Measurements from ENCODE around the gene CCDC12. TPM values are rescaled to one million over a fixed set of nuclear protein-coding genes. Genes with fewer than 3 reads are reported as not detected.

Gene CCDC12
- total and polyA plus RNA-seq, 7 donors: 33.1 to 80.9 (median 41.0) TPM

DNA sequence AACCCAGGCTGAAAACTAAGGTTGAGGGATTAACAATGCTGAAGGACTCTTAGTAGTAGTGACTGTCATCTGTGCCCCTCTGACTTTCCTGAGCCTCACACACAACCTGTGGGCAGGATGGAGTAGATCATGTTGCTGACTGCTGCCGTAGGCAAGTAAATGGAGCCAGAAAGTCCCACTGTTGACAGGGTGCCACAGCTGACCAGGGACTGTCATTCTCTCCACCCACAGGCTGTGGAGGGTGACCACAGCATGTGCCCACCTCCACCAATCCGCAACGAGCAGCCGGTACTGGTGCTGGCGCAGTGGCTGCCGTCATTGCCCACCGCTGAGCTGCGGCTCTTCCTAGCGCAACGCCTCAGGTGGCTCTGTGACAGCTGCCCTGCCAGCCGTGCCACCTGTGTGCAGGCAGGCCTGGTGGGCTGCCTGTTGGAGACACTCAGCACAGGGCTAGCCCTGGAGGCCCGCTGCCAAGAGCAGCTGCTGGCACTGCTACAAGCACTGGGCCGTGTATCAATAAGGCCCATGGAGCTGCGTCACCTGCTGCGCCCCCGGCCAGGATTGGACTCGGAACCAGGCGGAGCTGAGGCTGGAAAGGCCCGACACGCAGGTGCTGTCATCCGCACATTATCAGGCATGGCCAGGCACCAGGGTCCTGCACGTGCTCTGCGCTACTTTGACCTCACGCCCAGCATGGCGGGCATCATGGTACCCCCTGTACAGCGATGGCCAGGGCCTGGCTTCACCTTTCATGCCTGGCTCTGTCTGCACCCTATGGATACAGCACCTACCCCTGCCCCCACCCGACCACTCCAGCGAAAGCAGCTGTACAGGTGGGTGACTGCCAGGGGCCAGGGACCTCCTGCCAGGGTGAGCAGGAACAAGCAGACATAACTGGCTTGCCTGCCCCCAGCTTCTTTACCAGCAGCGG is 18.5 kb upstream of the CCDC12 start:
- 94 to 95% methylated on average over 29 of the region's 29 CpGs for WGBS, 2 donors
- Histone ChIP-seq H3K36me3 (peaks cover 0 to 16% (median under 1%) of the 10 kb centered on the region in 4 donors), H3K9me3 (no peaks in the 10 kb centered on the region), H3K4me3 (no peak overlapping the region), H3K4me1 (no peaks in the 10 kb centered on the region), H3K27ac (no peak overlapping the region), H3K27me3 (no peaks in the 10 kb centered on the region)
- no peak for DNase-seq
- intact Hi-C loops (cut with DNase I): loop anchor here (5.0 kb wide), 1 partner anchor 288 kb away; no protein-coding TSS in a partner anchor
- TF ChIP-seq, protein P1, sequence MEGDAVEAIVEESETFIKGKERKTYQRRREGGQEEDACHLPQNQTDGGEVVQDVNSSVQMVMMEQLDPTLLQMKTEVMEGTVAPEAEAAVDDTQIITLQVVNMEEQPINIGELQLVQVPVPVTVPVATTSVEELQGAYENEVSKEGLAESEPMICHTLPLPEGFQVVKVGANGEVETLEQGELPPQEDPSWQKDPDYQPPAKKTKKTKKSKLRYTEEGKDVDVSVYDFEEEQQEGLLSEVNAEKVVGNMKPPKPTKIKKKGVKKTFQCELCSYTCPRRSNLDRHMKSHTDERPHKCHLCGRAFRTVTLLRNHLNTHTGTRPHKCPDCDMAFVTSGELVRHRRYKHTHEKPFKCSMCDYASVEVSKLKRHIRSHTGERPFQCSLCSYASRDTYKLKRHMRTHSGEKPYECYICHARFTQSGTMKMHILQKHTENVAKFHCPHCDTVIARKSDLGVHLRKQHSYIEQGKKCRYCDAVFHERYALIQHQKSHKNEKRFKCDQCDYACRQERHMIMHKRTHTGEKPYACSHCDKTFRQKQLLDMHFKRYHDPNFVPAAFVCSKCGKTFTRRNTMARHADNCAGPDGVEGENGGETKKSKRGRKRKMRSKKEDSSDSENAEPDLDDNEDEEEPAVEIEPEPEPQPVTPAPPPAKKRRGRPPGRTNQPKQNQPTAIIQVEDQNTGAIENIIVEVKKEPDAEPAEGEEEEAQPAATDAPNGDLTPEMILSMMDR (IDR thresholded peaks at IDR 0.05): no peak

DNA sequence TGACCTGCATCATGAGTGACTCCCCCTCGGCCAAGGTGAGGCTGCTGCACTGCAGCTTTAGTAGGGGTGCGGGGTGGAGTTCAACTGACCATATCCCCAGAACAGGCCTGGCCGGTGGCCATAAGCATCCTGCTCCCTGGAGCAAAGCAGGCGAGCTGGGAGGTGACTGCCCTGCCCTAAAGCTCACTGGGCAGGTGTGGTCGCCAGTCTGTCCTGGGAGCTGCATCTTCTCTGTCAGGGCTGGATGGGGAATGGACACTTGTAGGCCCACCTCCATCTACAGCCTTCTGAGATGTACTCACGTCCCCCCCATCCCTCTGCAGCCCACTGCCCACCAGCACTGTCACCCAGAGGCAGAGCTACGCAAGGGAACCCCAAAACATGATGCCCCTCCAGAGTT is 17.4 kb upstream of the CCDC12 start:
- intact Hi-C loops (cut with DNase I): no loop called here
- 83 to 91% methylated on average over 7 of the region's 7 CpGs for WGBS, 2 donors
- Histone ChIP-seq H3K36me3 (peaks cover 0 to 8% (median 0%) of the 10 kb centered on the region in 4 donors), H3K4me3 (no peak overlapping the region), H3K27ac (no peak overlapping the region), H3K27me3 (no peaks in the 10 kb centered on the region), H3K4me1 (no peaks in the 10 kb centered on the region), H3K9me3 (no peaks in the 10 kb centered on the region)
- no peak for DNase-seq
- TF ChIP-seq POLR2AphosphoS5 (IDR thresholded peaks at IDR 0.05) (no peak), EP300 (IDR thresholded peaks at IDR 0.05) (no peak), POLR2A (IDR thresholded peaks at IDR 0.05) (no peak)
- TF ChIP-seq, protein P1 (IDR thresholded peaks at IDR 0.05): no peak

DNA sequence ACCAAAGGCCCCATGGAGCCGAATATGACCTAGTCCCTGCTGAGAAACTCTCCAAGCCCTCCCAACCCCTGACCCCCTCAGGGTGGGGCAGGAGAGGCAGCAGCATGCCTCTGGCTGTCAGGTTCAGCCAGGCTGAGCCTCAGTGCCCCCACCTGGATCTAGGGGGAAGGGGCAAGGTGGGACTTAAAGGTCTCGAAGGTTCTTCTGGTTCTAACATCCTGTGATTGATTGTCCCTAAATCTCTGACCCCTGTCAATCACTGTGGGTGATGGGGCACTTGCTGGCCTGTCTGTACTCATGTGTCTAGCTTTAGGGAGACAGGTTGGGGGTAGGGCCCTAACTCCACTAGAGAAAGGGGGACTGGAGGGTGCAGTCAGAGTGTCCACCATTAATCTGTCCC is 16.7 kb upstream of the CCDC12 start:
- Histone ChIP-seq H3K36me3 (peaks cover 0 to 6% (median 0%) of the 10 kb centered on the region in 4 donors), H3K4me1 (no peaks in the 10 kb centered on the region), H3K4me3 (no peak overlapping the region), H3K27me3 (no peaks in the 10 kb centered on the region), H3K27ac (no peak overlapping the region), H3K9me3 (no peaks in the 10 kb centered on the region)
- no peak for TF ChIP-seq EP300 (IDR thresholded peaks at IDR 0.05)
- DNase-seq: no peak
- intact Hi-C loops (cut with DNase I): no loop called here
- WGBS, 2 donors: 86 to 88% methylated on average over 2 of the region's 2 CpGs

DNA sequence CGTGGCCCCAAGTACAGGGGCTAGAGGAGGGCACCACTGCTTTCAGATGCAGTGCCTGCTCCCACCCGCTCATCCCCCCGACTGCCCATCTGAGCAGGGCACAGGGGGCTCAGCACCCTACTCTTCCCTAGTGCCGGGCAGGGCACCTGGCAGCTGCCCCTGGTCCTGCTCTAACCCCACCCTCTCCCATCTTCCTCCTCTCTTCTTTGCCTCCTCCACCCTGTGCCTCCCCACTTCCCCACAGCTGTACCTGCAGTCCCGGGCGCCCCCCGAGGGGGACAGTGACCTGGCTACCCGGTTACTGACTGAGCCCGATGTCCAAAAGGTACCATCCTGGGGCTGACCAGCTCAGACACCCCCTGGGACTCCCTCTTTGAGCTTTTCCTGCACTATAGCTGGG is 15.7 kb upstream of the CCDC12 start:
- intact Hi-C loops (cut with DNase I): no loop called here
- H3K27me3 ChIP-seq: no peaks in the 10 kb centered on the region
- DNase-seq: no peak

More for the DNA sequence above, 15.7 kb upstream of the CCDC12 start:
- no peak overlapping the region for H3K27ac ChIP-seq
- H3K36me3 ChIP-seq: peaks cover 0 to 5% (median 0%) of the 10 kb centered on the region in 4 donors
- peaks cover 0 to 7% (median 1%) of the 10 kb centered on the region in 4 donors for H3K4me1 ChIP-seq
- no peaks in the 10 kb centered on the region for H3K9me3 ChIP-seq
- TF ChIP-seq EP300 (IDR thresholded peaks at IDR 0.05) (no peak), POLR2A (IDR thresholded peaks at IDR 0.05) (no peak), POLR2AphosphoS5 (IDR thresholded peaks at IDR 0.05) (no peak)
- TF ChIP-seq, protein P1 (IDR thresholded peaks at IDR 0.05): no peak
- 90 to 94% methylated on average over 9 of the region's 9 CpGs for WGBS, 2 donors
- no peak overlapping the region for H3K4me3 ChIP-seq

Measured in sigmoid colon (tissue), 7 donors.